KG1 (cell line): ENCODE data around the gene SP7.
"Not testable (repeated sequence)": the region's sequence is repeated elsewhere in the genome, so short reads cannot be mapped to it uniquely, and the experiment has no call there.

Source experiments
- DNase-seq: peaks from one replicate; lab custom pipeline; 2025; lab: John Stamatoyannopoulos, UW

Gene SP7

GRCh38 chr12:53320352-53321195 is 15.6 kb downstream of the SP7 start:
- no peak for DNase-seq

GRCh38 chr12:53313996-53314395 is 22.2 kb downstream of the SP7 start:
- no peak for DNase-seq

- DNase-seq = no peak
Measured at GRCh38 chr12:53308276-53308675, 27.9 kb downstream of the SP7 start.

GRCh38 chr12:53306826-53307225 is 29.3 kb downstream of the SP7 start:
- no peak for DNase-seq

GRCh38 chr12:53302903-53303302 is 33.3 kb downstream of the SP7 start:
- DNase-seq = no peak

- DNase-seq = no peak
Measured at GRCh38 chr12:53300187-53300586, 36.0 kb downstream of the SP7 start.

GRCh38 chr12:53299454-53300180 is 36.5 kb downstream of the SP7 start, which contains the start of gene MYG1:
Gene MYG1, plus strand, starts transcription at chr12:53299695. Its CDS starts 43 bp downstream, at chr12:53299738.
- peak; percentile 34 for DNase-seq

- DNase-seq = no peak
Measured at GRCh38 chr12:53299101-53299453, 37.1 kb downstream of the SP7 start.

GRCh38 chr12:53298164-53298563 is 38.0 kb downstream of the SP7 start:
- no peak for DNase-seq

GRCh38 chr12:53297106-53297505 is 39.0 kb downstream of the SP7 start:
- DNase-seq = not testable (repeated sequence)

- DNase-seq = no peak
Measured at GRCh38 chr12:53295891-53296219, 40.3 kb downstream of the SP7 start.

GRCh38 chr12:53295070-53295890 is 40.9 kb downstream of the SP7 start, which contains the start of gene PFDN5:
Gene PFDN5, plus strand, starts transcription at chr12:53295542. Its CDS starts 26 bp downstream, at chr12:53295568.
- peak; percentile 4 for DNase-seq

GRCh38 chr12:53292426-53292825 is 43.7 kb downstream of the SP7 start:
- DNase-seq = no peak

GRCh38 chr12:53290661-53291060 is 45.5 kb downstream of the SP7 start:
- DNase-seq = no peak

- DNase-seq = no peak
Measured at GRCh38 chr12:53289891-53290290, 46.3 kb downstream of the SP7 start.

- DNase-seq = no peak
Measured at GRCh38 chr12:53288322-53288721, 47.8 kb downstream of the SP7 start.

- DNase-seq = no peak
Measured at GRCh38 chr12:53287741-53288216, 48.4 kb downstream of the SP7 start.

GRCh38 chr12:53286448-53286847 is 49.7 kb downstream of the SP7 start:
- DNase-seq = no peak

- DNase-seq = no peak
Measured at GRCh38 chr12:53279888-53280498, 56.2 kb downstream of the SP7 start.

GRCh38 chr12:53279283-53279869 is 56.8 kb downstream of the SP7 start:
- DNase-seq = no peak

GRCh38 chr12:53277981-53278380 is 58.2 kb downstream of the SP7 start:
- no peak for DNase-seq
